ENCODE data around the gene TOX3. TPM values are rescaled to one million over a fixed set of nuclear protein-coding genes. Genes with fewer than 3 reads are reported as not detected.

TOX3 gene
- total and polyA plus RNA-seq, 2 of the 13 experiments (the other 11 are each of a cell fraction or from before 2014, with no cell fraction given) = 14.5 to 98.6 TPM

DNA sequence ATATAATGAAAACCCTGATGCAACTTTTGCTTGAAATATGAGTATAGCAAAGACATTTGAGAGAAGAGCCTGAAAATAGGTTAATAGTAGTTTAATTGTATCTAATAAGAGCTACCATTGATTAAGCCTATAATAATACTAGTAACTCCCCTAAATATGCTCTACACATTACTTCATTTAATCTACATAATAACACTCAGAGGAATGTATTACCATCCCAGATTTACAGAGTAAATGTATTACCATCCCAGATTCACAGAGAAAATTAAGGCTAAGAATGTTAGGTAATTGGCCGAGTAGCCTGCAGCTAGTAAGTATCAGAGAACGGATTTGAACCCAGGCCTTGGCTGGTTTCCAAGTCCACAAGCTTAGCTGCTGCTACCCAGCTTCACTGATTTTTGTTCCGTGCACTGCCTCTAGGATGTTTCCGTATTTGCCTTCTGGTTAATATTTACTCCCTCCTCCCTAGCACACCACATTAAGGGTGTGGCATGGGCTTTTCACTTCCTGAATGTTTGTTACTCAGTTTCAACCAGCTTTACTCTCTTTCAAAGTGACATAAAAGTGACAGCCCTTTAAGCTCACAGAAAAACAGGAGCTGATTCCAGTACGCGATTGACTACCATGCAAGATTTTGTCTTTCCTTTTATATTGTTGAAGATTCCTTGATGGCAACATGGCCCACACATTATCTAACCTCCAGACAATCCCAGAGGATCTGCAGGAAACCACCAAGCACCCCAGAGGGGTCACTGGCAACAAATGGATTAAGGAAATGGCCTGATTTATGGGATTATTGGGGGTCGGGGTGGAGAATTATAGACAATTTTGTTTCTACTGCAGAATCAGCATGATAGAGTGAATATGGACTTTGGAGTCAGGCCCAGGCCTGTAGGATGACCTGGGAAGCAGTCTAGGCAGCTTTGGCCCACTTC, 26.7 kb upstream of the TOX3 start (continued):
- TF ChIP-seq, protein P1, sequence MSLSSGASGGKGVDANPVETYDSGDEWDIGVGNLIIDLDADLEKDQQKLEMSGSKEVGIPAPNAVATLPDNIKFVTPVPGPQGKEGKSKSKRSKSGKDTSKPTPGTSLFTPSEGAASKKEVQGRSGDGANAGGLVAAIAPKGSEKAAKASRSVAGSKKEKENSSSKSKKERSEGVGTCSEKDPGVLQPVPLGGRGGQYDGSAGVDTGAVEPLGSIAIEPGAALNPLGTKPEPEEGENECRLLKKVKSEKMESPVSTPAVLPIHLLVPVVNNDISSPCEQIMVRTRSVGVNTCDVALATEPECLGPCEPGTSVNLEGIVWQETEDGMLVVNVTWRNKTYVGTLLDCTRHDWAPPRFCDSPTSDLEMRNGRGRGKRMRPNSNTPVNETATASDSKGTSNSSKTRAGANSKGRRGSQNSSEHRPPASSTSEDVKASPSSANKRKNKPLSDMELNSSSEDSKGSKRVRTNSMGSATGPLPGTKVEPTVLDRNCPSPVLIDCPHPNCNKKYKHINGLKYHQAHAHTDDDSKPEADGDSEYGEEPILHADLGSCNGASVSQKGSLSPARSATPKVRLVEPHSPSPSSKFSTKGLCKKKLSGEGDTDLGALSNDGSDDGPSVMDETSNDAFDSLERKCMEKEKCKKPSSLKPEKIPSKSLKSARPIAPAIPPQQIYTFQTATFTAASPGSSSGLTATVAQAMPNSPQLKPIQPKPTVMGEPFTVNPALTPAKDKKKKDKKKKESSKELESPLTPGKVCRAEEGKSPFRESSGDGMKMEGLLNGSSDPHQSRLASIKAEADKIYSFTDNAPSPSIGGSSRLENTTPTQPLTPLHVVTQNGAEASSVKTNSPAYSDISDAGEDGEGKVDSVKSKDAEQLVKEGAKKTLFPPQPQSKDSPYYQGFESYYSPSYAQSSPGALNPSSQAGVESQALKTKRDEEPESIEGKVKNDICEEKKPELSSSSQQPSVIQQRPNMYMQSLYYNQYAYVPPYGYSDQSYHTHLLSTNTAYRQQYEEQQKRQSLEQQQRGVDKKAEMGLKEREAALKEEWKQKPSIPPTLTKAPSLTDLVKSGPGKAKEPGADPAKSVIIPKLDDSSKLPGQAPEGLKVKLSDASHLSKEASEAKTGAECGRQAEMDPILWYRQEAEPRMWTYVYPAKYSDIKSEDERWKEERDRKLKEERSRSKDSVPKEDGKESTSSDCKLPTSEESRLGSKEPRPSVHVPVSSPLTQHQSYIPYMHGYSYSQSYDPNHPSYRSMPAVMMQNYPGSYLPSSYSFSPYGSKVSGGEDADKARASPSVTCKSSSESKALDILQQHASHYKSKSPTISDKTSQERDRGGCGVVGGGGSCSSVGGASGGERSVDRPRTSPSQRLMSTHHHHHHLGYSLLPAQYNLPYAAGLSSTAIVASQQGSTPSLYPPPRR (CRISPR knock-in tag; IDR thresholded peaks at IDR 0.05; ENCODE audit: borderline replicate concordance) = peak; percentile 94
- TF ChIP-seq, protein P2, sequence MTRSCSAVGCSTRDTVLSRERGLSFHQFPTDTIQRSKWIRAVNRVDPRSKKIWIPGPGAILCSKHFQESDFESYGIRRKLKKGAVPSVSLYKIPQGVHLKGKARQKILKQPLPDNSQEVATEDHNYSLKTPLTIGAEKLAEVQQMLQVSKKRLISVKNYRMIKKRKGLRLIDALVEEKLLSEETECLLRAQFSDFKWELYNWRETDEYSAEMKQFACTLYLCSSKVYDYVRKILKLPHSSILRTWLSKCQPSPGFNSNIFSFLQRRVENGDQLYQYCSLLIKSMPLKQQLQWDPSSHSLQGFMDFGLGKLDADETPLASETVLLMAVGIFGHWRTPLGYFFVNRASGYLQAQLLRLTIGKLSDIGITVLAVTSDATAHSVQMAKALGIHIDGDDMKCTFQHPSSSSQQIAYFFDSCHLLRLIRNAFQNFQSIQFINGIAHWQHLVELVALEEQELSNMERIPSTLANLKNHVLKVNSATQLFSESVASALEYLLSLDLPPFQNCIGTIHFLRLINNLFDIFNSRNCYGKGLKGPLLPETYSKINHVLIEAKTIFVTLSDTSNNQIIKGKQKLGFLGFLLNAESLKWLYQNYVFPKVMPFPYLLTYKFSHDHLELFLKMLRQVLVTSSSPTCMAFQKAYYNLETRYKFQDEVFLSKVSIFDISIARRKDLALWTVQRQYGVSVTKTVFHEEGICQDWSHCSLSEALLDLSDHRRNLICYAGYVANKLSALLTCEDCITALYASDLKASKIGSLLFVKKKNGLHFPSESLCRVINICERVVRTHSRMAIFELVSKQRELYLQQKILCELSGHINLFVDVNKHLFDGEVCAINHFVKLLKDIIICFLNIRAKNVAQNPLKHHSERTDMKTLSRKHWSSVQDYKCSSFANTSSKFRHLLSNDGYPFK (CRISPR knock-in tag; IDR thresholded peaks at IDR 0.05; ENCODE audit: borderline replicate concordance) = no peak
- no peak for TF ChIP-seq PAF1 (CRISPR knock-in tag; IDR thresholded peaks at IDR 0.05)
- TF ChIP-seq ZBTB26 (CRISPR knock-in tag; IDR thresholded peaks at IDR 0.05; ENCODE audit: borderline replicate concordance) = no peak
- no peak for TF ChIP-seq ZBED4 (CRISPR knock-in tag; IDR thresholded peaks at IDR 0.05; ENCODE audit: borderline replicate concordance)
- TF ChIP-seq DMTF1 (CRISPR knock-in tag; IDR thresholded peaks at IDR 0.05) = no peak
- TF ChIP-seq ZNF644 (CRISPR knock-in tag; IDR thresholded peaks at IDR 0.05; ENCODE audit: low read depth) = peak; percentile 71
